Measurements from ENCODE around the gene ISG20L2. TPM values are rescaled to one million over a fixed set of nuclear protein-coding genes. Genes with fewer than 3 reads are reported as not detected.

ISG20L2 gene
- polyA plus RNA-seq, 2 of the 4 experiments (the other 2 are of a cell fraction): 29.6 to 42.5 TPM

- ATAC-seq (no peak), FAIRE-seq (no peak), DNase-seq (ENCODE audit: low read depth in 1 of 2, low spot score in 1 of 2) (no peak)
- no peaks in the 10 kb centered on the region for H3K9me3 ChIP-seq
- no peak overlapping the region for H3K4me3 ChIP-seq
- 45% methylated on average over 4 of the region's 4 CpGs for WGBS (ENCODE audit: missing lambda C conversion rate)
- 0 out of 6 replicates have a peak overlapping the region, but pooled peaks of 1 of the 2 experiments have one; percentile 2 for H3K27ac ChIP-seq
- TF ChIP-seq REST (IDR thresholded peaks at IDR 0.05): no peak
- TF ChIP-seq EHMT2 (IDR thresholded peaks at IDR 0.05; ENCODE audit: low read depth): no peak
- TF ChIP-seq SREBF2 (IDR thresholded peaks at IDR 0.05): no peak
- no peak for TF ChIP-seq CEBPB (IDR thresholded peaks at IDR 0.05)
- no peak for TF ChIP-seq JUN (IDR thresholded peaks at IDR 0.05)
- TF ChIP-seq CHD4 (IDR thresholded peaks at IDR 0.05; ENCODE audit: borderline replicate concordance): no peak
- TF ChIP-seq KDM5A (IDR thresholded peaks at IDR 0.05): no peak
- TF ChIP-seq NFE2L2 (conservative IDR thresholded peaks at IDR 0.05; ENCODE audit: low read length): no peak
- no peak for TF ChIP-seq ZNF302 (CRISPR knock-in tag; IDR thresholded peaks at IDR 0.05)
- TF ChIP-seq CTCF (IDR thresholded peaks at IDR 0.05): no peak
- no peak for TF ChIP-seq CBX2 (IDR thresholded peaks at IDR 0.05; ENCODE audit: borderline replicate concordance, low read depth)
- no peak for TF ChIP-seq TFCP2L1 (CRISPR knock-in tag; IDR thresholded peaks at IDR 0.05)
- no peak for TF ChIP-seq EP300 (IDR thresholded peaks at IDR 0.05)
- no peak for TF ChIP-seq NR3C1 (IDR thresholded peaks at IDR 0.05)
- ChIA-PET CTCF (interaction anchor here (0.6 to 52.1 kb wide), 9 partner anchors 10 to 224 kb away, joined by 3 to 2258 read pairs (median 4); partner anchors contain the start of genes CRABP2, HAPLN2, ISG20L2 and METTL25B), POLR2A (no interaction called here)
- H3K4me1 ChIP-seq: peaks cover 39% of the 10 kb centered on the region
- H3K4me2 ChIP-seq: peak overlapping the region; percentile 99; the same call in 1 of the 3 replicates
Observed at GRCh38 chr1:156703741-156704140, 24.8 kb downstream of the ISG20L2 start.

- no peak for TF ChIP-seq JUNB (IDR thresholded peaks at IDR 0.05)
- TF ChIP-seq ZFP36 (IDR thresholded peaks at IDR 0.05; ENCODE audit: borderline replicate concordance, partially characterized antibody): no peak
- no peak for TF ChIP-seq HES2 (IDR thresholded peaks at IDR 0.05)
- no peak for TF ChIP-seq REST (IDR thresholded peaks at IDR 0.05)
- no peak for TF ChIP-seq ESRRA (IDR thresholded peaks at IDR 0.05; ENCODE audit: borderline replicate concordance, low read length)
- no peak for TF ChIP-seq TP53 (CRISPR knock-in tag; IDR thresholded peaks at IDR 0.05)
- no peak for TF ChIP-seq EHF (CRISPR knock-in tag; IDR thresholded peaks at IDR 0.05)
- no peak for TF ChIP-seq EHMT2 (IDR thresholded peaks at IDR 0.05; ENCODE audit: low read depth)
- no peak for TF ChIP-seq CBX2 (IDR thresholded peaks at IDR 0.05; ENCODE audit: borderline replicate concordance, low read depth)
- TF ChIP-seq ZC3H11A (IDR thresholded peaks at IDR 0.05): no peak
- no peak for TF ChIP-seq FOXS1 (CRISPR knock-in tag; IDR thresholded peaks at IDR 0.05)
- no peak for DNase-seq (ENCODE audit: low read depth in 1 of 2, low spot score in 1 of 2)
- Histone ChIP-seq H3K4me1 (peaks cover 39% of the 10 kb centered on the region), H3K27ac (no peak overlapping the region), H3K4me2 (no peak overlapping the region), H3K4me3 (no peak overlapping the region), H3K9me3 (no peaks in the 10 kb centered on the region)
- ChIA-PET CTCF (interaction anchor here (0.6 to 52.1 kb wide), 9 partner anchors 10 to 225 kb away, joined by 3 to 2258 read pairs (median 4); partner anchors contain the start of genes CRABP2, HAPLN2, ISG20L2 and METTL25B), POLR2A (no interaction called here)
- 96% methylated on average over 3 of the region's 4 CpGs for WGBS (ENCODE audit: missing lambda C conversion rate)
- FAIRE-seq: no peak
- ATAC-seq: no peak
Observed at GRCh38 chr1:156703336-156703735, 25.2 kb downstream of the ISG20L2 start.

All from A549 (cell line).